SK-N-MC (cell line): ENCODE measurements around the gene PDLIM5.

Source experiments
- EZH2 ChIP-seq: fragments of 200-600 bp; sonication (generic); IDR thresholded peaks from one replicate; pipeline ENCODE4 v1.6.1; 2017; ENCODE audit warnings: antibody characterized with exemption
- POLR2AphosphoS5 ChIP-seq: IDR thresholded peaks from 2 replicates; pipeline ENCODE4 v1.6.1; 2012; ENCODE audit warnings: mild to moderate bottlenecking, low read depth, low read length, borderline replicate concordance

- TF ChIP-seq POLR2AphosphoS5 (no peak), EZH2 (no peak)
These were observed 158.4 kb downstream of the PDLIM5 start for GRCh38 chr4:94610145-94610544.
